Measurements from ENCODE around the gene DCTN2. TPM values are rescaled to one million over a fixed set of nuclear protein-coding genes. Genes with fewer than 3 reads are reported as not detected.
"Not testable (repeated sequence)": the region's sequence is repeated elsewhere in the genome, so short reads cannot be mapped to it uniquely, and the experiment has no call there.

DCTN2 gene
- total RNA-seq, 1 donor from 2014 or later = 107 TPM

DNA sequence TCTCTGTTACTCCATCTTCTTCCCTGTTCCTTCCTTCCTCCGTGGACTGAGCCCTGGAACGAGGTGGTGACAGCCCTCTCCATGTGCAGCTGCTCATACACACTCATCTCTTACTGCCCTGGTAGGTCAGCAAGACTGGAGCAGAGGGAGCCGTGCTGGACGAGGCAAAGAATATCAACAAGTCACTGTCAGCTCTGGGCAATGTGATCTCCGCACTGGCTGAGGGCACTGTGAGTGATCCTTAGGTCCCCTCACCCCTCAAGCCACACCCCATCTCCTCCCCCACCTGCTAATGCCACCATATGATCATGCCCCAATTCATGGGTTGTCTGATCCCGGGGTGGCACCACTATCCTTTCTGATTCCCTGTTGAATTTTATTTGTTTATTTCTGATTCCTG, 21.8 kb upstream of the DCTN2 start:
- H3K4me3 ChIP-seq (ENCODE audit: insufficient read depth, low read depth, low read length) = no peak overlapping the region
- no peak for TF ChIP-seq EZH2 (IDR thresholded peaks at IDR 0.05; ENCODE audit: insufficient read depth, low read length)
- TF ChIP-seq, protein P1, sequence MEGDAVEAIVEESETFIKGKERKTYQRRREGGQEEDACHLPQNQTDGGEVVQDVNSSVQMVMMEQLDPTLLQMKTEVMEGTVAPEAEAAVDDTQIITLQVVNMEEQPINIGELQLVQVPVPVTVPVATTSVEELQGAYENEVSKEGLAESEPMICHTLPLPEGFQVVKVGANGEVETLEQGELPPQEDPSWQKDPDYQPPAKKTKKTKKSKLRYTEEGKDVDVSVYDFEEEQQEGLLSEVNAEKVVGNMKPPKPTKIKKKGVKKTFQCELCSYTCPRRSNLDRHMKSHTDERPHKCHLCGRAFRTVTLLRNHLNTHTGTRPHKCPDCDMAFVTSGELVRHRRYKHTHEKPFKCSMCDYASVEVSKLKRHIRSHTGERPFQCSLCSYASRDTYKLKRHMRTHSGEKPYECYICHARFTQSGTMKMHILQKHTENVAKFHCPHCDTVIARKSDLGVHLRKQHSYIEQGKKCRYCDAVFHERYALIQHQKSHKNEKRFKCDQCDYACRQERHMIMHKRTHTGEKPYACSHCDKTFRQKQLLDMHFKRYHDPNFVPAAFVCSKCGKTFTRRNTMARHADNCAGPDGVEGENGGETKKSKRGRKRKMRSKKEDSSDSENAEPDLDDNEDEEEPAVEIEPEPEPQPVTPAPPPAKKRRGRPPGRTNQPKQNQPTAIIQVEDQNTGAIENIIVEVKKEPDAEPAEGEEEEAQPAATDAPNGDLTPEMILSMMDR (IDR thresholded peaks at IDR 0.05; ENCODE audit: insufficient read depth, low read depth, low read length) = no peak
- H4K20me1 ChIP-seq (ENCODE audit: insufficient read depth, low read length) = no peaks in the 10 kb centered on the region
- H3K27ac ChIP-seq (ENCODE audit: low read depth, low read length) = no peak overlapping the region
- H3K27me3 ChIP-seq (ENCODE audit: insufficient read depth, low read length) = no peaks in the 10 kb centered on the region
- no peak overlapping the region for H2AFZ ChIP-seq (ENCODE audit: low read depth, low read length)
- H3K4me2 ChIP-seq (ENCODE audit: low read length) = no peak overlapping the region
- FAIRE-seq (no peak), DNase-seq (ENCODE audit: low read depth) (no peak)
- no peak overlapping the region for H3K9ac ChIP-seq (ENCODE audit: low read length)
- Mint-ChIP-seq H3K27me3 (ENCODE audit: low read depth, unreplicated experiment) (peaks cover 9% of the 10 kb centered on the region), H3K9me3 (ENCODE audit: unreplicated experiment) (no peaks in the 10 kb centered on the region), H3K36me3 (ENCODE audit: low read depth, unreplicated experiment) (peaks cover 43% of the 10 kb centered on the region), H3K27ac (ENCODE audit: unreplicated experiment) (no peak overlapping the region), H3K4me1 (ENCODE audit: low read depth, unreplicated experiment) (no peaks in the 10 kb centered on the region), H3K4me3 (ENCODE audit: unreplicated experiment) (peak overlapping the region; percentile 12)
- H3K36me3 ChIP-seq (ENCODE audit: insufficient read depth, low read length) = peaks cover under 1% of the 10 kb centered on the region
- H3K9me3 ChIP-seq (ENCODE audit: insufficient read depth, low read depth, low read length) = no peaks in the 10 kb centered on the region
- H3K4me1 ChIP-seq (ENCODE audit: insufficient read depth, low read length) = no peaks in the 10 kb centered on the region
- no peaks in the 10 kb centered on the region for H3K79me2 ChIP-seq (ENCODE audit: insufficient read depth, low read length)

- Histone ChIP-seq H2AFZ (ENCODE audit: low read depth, low read length) (no peak overlapping the region), H3K36me3 (ENCODE audit: insufficient read depth, low read length) (peaks cover 4% of the 10 kb centered on the region), H4K20me1 (ENCODE audit: insufficient read depth, low read length) (no peaks in the 10 kb centered on the region), H3K79me2 (ENCODE audit: insufficient read depth, low read length) (no peaks in the 10 kb centered on the region), H3K9ac (ENCODE audit: low read length) (no peak overlapping the region), H3K4me2 (ENCODE audit: low read length) (no peak overlapping the region), H3K27ac (ENCODE audit: low read depth, low read length) (no peak overlapping the region), H3K9me3 (ENCODE audit: insufficient read depth, low read depth, low read length) (no peaks in the 10 kb centered on the region), H3K4me1 (ENCODE audit: insufficient read depth, low read length) (peaks cover 3% of the 10 kb centered on the region), H3K27me3 (ENCODE audit: insufficient read depth, low read length) (no peaks in the 10 kb centered on the region), H3K4me3 (ENCODE audit: insufficient read depth, low read depth, low read length) (no peak overlapping the region)
- peaks cover 12% of the 10 kb centered on the region for H3K27me3 Mint-ChIP-seq (ENCODE audit: low read depth, unreplicated experiment)
- no peak overlapping the region for H3K4me3 Mint-ChIP-seq (ENCODE audit: unreplicated experiment)
- H3K36me3 Mint-ChIP-seq (ENCODE audit: low read depth, unreplicated experiment) = peaks cover 27% of the 10 kb centered on the region
- DNase-seq (ENCODE audit: low read depth) (no peak), FAIRE-seq (no peak)
- TF ChIP-seq EZH2 (IDR thresholded peaks at IDR 0.05; ENCODE audit: insufficient read depth, low read length) = no peak
- TF ChIP-seq, protein P1 (IDR thresholded peaks at IDR 0.05; ENCODE audit: insufficient read depth, low read depth, low read length) = no peak
- no peaks in the 10 kb centered on the region for H3K4me1 Mint-ChIP-seq (ENCODE audit: low read depth, unreplicated experiment)
- H3K27ac Mint-ChIP-seq (ENCODE audit: unreplicated experiment) = no peak overlapping the region
- H3K9me3 Mint-ChIP-seq (ENCODE audit: unreplicated experiment) = peaks cover 1% of the 10 kb centered on the region
Measured at GRCh38 chr12:57564178-57564740, 17.3 kb upstream of the DCTN2 start.

GRCh38 chr12:57563358-57563757, 16.4 kb upstream of the DCTN2 start:
- H3K79me2 ChIP-seq (ENCODE audit: insufficient read depth, low read length) = no peaks in the 10 kb centered on the region
- Mint-ChIP-seq H3K4me1 (ENCODE audit: low read depth, unreplicated experiment) (no peaks in the 10 kb centered on the region), H3K27me3 (ENCODE audit: low read depth, unreplicated experiment) (peaks cover 12% of the 10 kb centered on the region), H3K4me3 (ENCODE audit: unreplicated experiment) (no peak overlapping the region), H3K9me3 (ENCODE audit: unreplicated experiment) (peaks cover 1% of the 10 kb centered on the region), H3K36me3 (ENCODE audit: low read depth, unreplicated experiment) (peaks cover 19% of the 10 kb centered on the region), H3K27ac (ENCODE audit: unreplicated experiment) (no peak overlapping the region)
- no peak overlapping the region for H2AFZ ChIP-seq (ENCODE audit: low read depth, low read length)
- H3K9ac ChIP-seq (ENCODE audit: low read length) = no peak overlapping the region
- H3K27me3 ChIP-seq (ENCODE audit: insufficient read depth, low read length) = no peaks in the 10 kb centered on the region
- H3K4me2 ChIP-seq (ENCODE audit: low read length) = no peak overlapping the region
- peaks cover 4% of the 10 kb centered on the region for H3K36me3 ChIP-seq (ENCODE audit: insufficient read depth, low read length)
- no peaks in the 10 kb centered on the region for H3K9me3 ChIP-seq (ENCODE audit: insufficient read depth, low read depth, low read length)
- no peak for TF ChIP-seq EZH2 (IDR thresholded peaks at IDR 0.05; ENCODE audit: insufficient read depth, low read length)
- TF ChIP-seq, protein P1 (IDR thresholded peaks at IDR 0.05; ENCODE audit: insufficient read depth, low read depth, low read length) = no peak
- no peak overlapping the region for H3K27ac ChIP-seq (ENCODE audit: low read depth, low read length)
- peaks cover 3% of the 10 kb centered on the region for H3K4me1 ChIP-seq (ENCODE audit: insufficient read depth, low read length)
- H3K4me3 ChIP-seq (ENCODE audit: insufficient read depth, low read depth, low read length) = no peak overlapping the region
- H4K20me1 ChIP-seq (ENCODE audit: insufficient read depth, low read length) = no peaks in the 10 kb centered on the region
- FAIRE-seq (no peak), DNase-seq (ENCODE audit: low read depth) (no peak)

- DNase-seq (ENCODE audit: low read depth); H3K4me1 ChIP-seq (ENCODE audit: insufficient read depth, low read length); H3K27me3 ChIP-seq (ENCODE audit: insufficient read depth, low read length); H3K36me3 ChIP-seq (ENCODE audit: insufficient read depth, low read length); FAIRE-seq; H3K4me2 ChIP-seq (ENCODE audit: low read length); H3K27ac Mint-ChIP-seq (ENCODE audit: unreplicated experiment); H3K79me2 ChIP-seq (ENCODE audit: insufficient read depth, low read length); H3K9me3 Mint-ChIP-seq (ENCODE audit: unreplicated experiment); H3K27ac ChIP-seq (ENCODE audit: low read depth, low read length); H3K4me3 Mint-ChIP-seq (ENCODE audit: unreplicated experiment); H3K9ac ChIP-seq (ENCODE audit: low read length); H2AFZ ChIP-seq (ENCODE audit: low read depth, low read length); H3K4me3 ChIP-seq (ENCODE audit: insufficient read depth, low read depth, low read length); H4K20me1 ChIP-seq (ENCODE audit: insufficient read depth, low read length); H3K4me1 Mint-ChIP-seq (ENCODE audit: low read depth, unreplicated experiment); H3K9me3 ChIP-seq (ENCODE audit: insufficient read depth, low read depth, low read length): not testable (repeated sequence)
- Mint-ChIP-seq H3K36me3 (ENCODE audit: low read depth, unreplicated experiment) (peaks cover 16% of the 10 kb centered on the region), H3K27me3 (ENCODE audit: low read depth, unreplicated experiment) (peaks cover 12% of the 10 kb centered on the region)
Measured at GRCh38 chr12:57561117-57561516, 14.1 kb upstream of the DCTN2 start.

Measured in astrocyte (in vitro differentiated cells and primary cell).